ENCODE measurements around the gene CPLANE2.
"Not testable (repeated sequence)": the region's sequence is repeated elsewhere in the genome, so short reads cannot be mapped to it uniquely, and the experiment has no call there.

Gene CPLANE2, protein sequence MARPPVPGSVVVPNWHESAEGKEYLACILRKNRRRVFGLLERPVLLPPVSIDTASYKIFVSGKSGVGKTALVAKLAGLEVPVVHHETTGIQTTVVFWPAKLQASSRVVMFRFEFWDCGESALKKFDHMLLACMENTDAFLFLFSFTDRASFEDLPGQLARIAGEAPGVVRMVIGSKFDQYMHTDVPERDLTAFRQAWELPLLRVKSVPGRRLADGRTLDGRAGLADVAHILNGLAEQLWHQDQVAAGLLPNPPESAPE

DNA sequence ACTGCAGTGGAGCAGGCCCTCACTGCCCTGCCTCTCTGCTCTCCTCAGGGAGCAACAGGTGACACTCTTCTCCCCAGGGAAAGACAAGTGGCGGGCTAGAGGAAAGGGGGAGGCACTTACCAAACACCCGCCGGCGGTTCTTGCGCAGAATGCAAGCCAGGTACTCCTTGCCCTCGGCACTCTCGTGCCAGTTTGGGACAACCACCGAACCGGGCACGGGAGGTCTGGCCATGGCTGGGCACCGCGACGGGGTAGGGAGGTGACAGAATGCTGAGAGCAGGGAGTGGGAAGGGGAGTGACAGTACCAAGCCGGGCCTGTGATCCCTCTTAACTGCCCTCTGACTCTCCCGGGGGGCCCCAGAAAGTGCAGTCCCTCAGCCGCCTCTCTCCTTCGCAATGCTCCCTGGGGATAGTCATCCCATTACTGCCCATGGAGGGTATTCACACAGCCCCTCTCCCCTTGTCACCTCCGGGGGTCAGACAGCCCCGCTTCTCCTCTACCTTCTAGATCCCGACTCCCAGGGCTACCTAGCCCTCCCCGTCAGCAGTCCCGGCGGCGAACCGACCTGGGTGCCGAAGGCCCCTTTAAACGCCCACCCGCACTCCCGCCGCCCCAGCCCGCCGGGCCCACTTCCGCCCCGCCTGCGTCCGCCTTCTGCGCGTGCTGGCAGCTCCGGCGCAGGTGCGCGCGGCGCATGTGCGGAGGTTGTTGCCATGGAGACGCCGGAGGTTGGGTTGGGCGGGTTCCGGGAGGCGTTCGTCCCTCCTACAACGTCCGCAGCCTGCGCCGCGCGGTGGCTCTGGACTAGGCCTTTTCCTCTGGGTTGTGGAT lies at the start of gene CPLANE2:
Gene CPLANE2 (minus strand): TSS at position 673 of the 832 bp plus-strand sequence. CDS start 441 bp downstream, at position 232.
- DNase-seq (ENCODE audit: low read depth in 3 of 3) = peak; percentile 90 to 97 (median 94)

DNA sequence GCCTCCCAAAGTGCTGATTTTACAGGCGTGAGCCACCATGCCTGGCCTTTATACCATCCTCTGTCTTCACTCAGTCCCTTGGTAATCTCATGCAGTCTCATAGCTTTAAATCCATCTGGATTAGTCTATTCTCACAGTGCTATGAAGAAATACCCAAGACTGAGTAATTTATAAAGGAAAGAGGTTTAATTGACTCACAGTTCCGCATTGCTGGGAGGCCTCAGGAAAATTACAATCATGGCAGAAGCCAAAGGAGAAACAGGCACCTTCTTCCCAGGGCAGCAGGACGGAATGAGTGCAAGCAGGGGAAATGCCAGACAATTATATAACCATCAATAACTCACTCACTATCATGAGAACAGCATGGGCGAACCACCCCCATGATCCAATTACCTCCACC lies 49.1 kb upstream of the CPLANE2 start:
- DNase-seq (ENCODE audit: low read depth in 3 of 3) = no peak

DNA sequence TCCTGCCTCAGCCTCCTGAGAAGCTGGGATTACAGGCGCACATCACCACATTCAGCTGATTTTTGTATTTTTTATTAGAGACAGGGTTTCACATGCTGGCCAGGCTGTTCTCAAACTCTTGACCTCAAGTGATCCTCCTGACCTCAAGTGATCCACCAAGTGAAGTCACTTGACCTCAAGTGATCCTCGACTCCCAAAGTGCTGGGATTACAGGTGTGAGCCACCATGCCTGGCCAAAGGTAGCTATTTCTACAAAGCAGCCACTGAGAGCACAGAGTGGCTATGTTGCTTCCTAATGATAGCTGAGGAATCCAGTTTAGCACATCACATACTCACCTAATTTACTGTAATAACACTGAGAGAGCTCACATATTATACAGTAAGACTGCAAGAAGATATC lies 44.8 kb upstream of the CPLANE2 start:
- DNase-seq (ENCODE audit: low read depth in 3 of 3) = no peak

DNA sequence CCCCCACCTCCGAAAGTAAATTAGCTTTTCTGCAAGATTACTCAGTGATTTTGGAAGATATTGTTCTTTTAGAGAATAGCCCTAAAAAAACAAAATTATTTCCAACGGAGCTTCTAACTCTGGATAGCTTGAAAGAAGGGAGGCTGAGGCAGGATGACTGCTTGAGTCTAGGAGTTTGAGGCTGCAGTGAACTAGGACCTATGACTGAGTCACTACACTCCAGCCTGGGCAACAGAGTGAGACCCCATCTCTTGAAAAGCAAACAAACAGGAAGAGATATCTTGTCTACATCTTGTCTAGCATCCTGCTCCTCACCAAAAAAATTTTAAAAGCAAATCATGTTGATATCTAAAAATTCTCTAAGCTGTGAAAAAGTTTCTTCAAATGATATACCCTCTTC lies 42.2 kb upstream of the CPLANE2 start:
- no peak for DNase-seq (ENCODE audit: low read depth in 3 of 3)

DNA sequence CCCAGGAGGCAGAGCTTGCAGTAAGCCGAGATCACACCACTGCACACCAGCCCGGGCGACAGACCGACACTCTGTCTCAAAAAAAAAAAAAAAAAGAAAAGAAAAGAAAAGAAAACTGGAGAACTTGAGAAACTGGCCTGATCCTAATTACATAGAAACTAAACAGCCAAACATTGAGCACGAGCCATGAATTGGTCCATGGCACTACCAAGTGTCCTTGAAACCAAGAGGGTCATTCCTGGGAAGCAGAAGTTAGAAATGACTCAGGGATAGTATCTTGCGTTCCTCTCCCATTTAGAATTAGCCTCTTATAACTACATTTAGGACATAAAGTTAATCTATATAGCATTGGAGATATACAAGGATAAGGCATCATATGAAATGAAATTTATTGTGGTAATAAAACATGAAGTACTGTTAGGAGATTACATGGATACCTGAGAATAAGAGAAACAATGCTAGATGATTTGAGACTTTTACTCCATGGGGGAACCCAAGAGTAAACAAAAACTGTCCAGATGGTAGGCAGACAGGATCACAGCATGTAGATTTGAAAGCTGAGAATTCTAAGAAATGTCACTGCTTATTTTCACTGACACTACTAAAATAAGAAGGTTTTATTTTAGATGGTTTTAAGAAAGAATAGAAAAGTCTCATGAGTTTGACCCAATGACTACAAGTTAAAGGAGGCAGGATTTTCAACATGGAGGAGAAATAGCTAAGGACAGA lies 39.5 kb upstream of the CPLANE2 start:
- DNase-seq (ENCODE audit: low read depth in 3 of 3) = no peak

DNA sequence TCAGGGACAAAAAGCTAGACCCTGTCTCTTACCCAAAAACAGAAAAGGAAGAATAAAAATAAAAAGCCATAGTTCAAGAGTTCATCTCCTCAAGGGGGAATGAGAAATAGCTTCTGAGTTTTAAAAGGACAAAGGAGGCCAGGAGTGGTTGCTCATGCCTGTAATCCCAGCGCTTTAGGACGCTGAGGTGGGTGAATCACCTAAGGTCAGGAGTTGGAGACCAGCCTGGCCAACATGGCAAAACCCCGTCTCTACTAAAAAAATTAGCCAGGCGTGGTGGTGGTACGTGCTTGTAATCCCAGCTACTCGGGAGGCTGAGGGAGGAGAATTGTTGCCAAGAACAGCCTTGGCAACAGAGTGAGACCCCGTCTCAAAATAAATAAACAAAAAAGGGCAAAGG lies 38.6 kb upstream of the CPLANE2 start:
- no peak for DNase-seq (ENCODE audit: low read depth in 3 of 3)

DNA sequence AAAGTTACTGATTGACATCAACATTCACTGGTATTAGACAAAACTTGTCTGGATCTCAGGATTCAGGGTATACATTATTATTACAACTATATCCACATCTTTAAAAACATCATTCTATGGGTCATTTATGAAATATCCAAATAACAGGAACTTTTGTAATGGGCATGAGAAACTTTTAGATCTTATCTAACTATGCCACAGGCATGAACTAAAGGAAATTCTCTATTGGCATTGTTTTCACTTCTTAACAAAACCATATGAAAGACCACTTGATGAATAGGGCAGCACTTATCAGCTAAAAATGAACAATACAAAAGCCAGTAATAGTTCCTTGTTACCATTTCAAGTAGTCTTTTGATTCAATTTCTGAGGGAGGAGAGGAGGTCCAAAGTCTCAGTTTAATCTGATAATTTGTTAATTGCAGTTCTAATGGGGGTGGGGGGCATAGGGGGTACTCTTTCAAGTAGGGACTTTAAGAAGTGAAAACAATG lies 30.8 kb upstream of the CPLANE2 start:
- DNase-seq (ENCODE audit: low read depth in 3 of 3) = no peak

DNA sequence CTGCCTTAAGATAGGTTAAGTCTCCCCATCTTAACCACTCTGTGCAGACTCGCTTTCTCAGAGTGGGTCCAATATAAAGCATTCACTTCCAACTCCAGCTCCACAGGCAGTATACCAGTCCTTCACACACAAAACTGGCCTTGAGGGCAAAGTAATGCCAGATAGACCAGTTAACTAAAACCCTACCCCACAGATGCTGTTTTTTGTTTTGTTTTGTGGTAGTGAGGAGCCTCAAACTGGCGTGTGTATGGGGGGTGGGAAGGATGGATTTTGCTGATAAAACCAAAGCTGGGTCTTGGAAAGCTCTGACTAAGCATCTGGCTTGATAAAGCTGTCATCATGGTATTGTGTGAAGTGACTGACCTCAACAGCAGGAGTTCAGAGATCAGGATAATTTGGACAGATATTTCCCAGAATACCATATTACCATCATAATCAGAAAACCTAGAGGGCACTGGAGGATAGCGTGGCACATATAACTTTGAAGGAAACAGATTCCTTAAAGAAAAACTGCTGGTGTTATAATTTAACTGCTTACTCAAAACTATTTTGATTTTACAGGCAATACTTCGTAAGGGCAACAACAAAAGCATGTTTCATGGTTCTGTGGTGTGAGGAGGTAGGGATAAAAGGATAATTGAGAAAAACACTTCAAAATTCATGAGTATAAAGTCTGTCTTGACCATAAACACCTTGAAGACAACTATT lies 29.6 kb upstream of the CPLANE2 start:
- DNase-seq (ENCODE audit: low read depth in 3 of 3) = no peak

DNA sequence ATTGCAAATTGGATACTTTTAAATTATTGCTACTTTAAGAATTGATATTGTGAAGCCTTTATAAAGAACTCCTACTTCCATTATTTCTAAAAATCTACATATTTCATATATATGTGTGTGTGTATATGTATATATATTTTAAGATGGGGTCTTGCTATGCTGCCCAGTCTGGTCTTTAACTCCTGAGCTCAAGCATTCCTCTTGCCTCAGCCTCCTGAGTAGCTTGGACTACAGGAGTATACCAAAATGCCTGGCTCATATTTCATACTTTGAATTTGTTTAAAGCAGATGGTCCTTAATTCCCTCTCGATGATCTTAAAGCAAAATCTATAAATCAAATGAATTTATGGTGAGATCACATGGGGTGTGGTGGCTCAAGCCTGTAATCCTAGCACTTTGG lies 25.1 kb upstream of the CPLANE2 start:
- no peak for DNase-seq (ENCODE audit: low read depth in 3 of 3)

DNA sequence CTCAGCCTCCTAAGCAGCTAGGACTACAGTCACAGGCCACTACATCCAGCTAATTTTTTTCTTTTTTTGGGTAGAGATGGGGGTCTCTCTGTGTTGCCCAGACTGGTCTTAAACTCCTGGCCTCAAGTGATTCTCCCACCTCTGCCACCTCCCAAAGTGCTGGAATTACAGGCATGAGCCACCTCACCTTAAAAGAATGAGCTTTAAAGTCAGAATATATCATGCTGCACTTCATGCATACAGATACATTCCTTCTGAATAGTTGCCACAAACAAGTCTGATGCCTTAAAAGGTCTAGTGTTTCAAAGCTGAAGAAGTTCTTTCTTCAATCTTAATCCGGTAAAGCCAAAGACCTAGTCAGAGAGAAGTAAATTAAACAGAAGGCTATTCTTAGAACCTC lies 23.8 kb upstream of the CPLANE2 start:
- no peak for DNase-seq (ENCODE audit: low read depth in 3 of 3)

DNA sequence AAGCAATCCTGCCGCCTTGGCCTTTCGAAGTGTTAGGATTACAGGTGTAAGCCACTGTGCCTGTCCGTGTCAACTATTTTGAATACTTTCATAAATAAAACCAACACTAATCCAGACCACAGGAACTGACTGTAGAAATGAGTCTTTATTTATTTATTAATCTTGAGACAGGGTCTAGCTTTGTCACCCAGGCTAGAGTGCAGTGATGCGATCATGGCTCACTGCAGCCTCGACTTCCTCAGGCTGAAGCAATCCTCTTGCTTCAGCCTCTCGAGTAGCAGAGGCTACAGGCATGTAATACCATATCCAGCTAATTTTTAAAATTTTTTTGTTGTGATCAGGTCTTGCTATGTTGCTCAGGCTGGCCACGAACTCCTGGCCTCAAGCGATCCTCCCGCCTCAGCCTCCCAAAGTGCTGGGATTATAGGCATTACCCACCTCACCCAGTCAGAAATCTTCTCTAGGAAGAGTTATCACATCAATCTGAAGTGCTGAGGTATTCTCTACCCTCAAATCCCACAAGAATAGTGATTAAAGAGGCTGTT lies 21.7 kb upstream of the CPLANE2 start:
- DNase-seq (ENCODE audit: low read depth in 3 of 3) = no peak

DNA sequence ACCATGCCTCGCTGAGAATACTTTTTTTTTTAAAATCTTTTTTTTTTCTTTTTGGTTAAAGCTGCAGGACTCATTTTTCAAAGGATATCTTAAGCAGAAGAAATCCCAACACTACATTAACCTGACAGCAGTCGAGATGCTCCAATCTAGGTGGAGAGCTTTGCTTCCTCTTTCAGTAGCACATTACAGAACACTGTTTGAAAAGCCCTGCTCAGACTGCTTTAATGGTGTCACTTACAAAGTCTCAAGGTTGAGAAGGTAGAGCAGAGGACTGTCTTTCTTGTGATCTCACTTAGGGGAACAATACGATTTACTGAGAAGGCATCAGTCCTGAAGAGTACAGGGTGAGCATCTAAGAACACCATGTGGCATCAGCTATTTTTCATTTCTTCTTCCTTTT lies 21.0 kb upstream of the CPLANE2 start:
- no peak for DNase-seq (ENCODE audit: low read depth in 3 of 3)

DNA sequence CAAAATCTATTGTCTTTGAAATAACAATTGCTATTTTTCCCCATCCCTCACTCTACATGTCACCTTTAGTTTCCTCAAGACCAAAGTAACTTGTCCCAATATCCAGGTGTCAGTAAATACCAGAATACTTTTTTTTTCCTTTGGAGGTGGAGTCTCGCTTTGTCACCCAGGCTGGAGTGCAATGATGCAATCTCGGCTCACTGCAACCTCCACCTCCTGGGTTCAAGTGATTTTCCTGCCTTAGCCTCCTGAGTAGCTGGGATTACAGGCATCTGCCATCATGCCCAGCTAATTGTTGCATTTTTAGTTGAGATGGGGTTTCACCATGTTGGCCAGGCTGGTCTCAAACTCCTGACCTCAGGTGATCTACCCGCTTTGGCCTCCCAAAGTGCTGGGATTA lies 20.6 kb upstream of the CPLANE2 start:
- not testable (repeated sequence) for DNase-seq (ENCODE audit: low read depth in 3 of 3)

DNA sequence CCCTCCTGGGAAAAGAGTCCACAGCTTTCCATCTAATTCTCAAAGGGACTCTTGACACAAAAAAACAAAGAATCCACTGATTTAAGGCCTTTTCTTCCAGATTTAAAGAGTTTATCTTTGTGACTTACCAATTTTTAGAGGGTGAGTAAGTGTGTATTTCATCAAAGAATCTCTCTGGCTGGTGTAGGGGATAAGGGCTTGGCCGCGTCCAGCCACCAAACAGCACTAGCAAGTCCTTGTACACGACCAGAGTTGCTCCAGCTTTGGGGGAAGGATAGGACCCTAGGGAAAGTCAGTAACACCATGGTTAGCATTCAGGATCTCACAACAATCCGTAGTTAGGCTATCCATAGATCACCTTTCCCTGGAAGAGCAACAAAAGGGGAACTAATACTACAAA lies 19.5 kb upstream of the CPLANE2 start:
- no peak for DNase-seq (ENCODE audit: low read depth in 3 of 3)

DNA sequence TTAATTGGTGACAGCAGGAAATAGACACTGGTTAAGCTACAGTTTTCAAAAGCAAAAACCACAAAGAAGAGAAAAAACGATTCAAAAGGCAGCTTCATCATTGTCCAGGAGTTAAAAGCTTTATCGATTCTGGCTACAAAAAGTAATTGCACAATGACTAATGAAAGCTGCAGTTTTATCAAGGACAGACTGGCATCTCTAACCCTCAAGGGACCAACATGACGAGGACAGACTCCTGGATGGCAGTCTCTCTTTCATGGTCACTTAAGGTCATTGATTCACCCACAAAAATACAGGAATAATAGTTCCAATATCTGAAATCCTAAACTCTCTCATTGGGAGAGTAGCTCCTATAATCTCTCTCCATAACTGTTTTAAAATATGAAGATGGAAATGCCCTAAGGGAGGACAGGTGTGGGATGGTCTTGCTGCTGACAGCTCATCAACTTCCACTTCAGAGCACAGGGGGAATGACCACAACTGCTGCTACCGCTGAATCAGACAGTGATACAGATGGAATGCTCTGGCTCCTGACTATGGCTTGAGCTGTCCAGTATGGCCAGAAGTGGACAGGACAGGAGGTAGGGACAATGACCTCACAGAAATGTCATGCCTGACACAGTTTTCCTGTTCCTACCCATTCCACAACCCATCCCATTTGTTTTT lies 17.4 kb upstream of the CPLANE2 start:
- no peak for DNase-seq (ENCODE audit: low read depth in 3 of 3)

DNA sequence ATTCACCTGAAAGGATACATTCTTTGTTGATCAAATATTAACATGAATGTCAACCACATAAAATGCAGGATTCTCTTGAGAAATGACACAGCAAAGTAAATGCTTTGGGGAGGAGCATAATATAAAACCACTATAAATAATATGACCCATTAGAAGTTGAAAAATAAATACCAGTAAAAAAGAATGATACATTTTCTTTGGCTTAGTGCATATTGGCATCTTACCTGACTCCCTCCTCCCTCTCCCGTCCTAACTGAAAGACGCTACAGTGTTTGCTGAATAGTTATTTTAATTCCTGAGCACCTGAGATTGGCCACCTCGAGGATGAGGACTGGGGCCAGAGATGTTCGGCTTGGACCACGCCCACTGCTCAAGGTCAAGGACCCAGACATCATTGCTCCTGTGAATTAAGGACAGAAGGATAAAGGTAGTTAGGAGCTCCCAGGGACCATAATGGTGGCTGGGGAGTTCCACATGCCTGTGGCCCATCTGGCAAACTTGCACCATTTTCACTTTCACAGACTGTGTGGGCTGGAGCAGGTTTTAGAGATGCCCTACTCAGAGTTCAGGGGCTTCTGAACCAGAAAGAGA lies 16.4 kb upstream of the CPLANE2 start:
- no peak for DNase-seq (ENCODE audit: low read depth in 3 of 3)

DNA sequence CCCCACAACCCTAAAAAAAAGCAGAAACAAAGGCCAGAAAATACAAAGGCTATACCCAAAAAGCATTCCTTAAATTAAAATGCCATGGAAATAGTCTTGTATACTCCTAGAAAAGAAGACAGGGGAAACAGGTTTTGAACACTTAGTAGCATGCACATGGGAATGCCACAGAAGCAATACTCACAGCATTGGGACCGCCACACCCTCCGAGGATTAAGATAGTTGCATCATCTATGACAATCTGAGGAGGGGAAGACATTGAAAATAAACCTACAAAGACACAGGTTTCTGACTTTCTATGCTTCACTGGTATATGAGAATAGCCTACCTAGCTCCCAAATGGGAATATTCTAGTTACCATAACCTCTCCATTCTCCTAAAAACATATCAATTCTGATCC lies 15.9 kb upstream of the CPLANE2 start:
- no peak for DNase-seq (ENCODE audit: low read depth in 3 of 3)

DNA sequence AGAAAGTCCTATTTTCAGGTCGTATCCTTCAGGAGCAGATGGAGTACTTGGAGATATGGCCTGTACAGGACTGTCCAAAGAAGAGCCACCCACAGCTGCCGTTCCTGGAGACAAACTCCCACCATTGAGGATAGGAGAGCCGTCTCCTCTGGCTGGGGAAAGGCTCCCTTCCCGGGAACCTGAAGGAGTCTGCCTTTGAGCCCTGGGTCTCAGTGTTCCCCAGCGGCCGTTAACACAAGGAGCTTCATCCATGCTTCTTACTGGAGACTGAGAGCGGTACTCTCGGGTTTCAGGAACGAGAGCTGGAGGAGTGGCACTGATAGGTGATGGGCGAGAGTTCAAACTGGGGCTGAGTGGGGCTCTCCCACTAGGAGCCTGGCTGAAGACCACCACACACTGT lies 14.4 kb upstream of the CPLANE2 start:
- DNase-seq (ENCODE audit: low read depth in 3 of 3) = no peak

DNA sequence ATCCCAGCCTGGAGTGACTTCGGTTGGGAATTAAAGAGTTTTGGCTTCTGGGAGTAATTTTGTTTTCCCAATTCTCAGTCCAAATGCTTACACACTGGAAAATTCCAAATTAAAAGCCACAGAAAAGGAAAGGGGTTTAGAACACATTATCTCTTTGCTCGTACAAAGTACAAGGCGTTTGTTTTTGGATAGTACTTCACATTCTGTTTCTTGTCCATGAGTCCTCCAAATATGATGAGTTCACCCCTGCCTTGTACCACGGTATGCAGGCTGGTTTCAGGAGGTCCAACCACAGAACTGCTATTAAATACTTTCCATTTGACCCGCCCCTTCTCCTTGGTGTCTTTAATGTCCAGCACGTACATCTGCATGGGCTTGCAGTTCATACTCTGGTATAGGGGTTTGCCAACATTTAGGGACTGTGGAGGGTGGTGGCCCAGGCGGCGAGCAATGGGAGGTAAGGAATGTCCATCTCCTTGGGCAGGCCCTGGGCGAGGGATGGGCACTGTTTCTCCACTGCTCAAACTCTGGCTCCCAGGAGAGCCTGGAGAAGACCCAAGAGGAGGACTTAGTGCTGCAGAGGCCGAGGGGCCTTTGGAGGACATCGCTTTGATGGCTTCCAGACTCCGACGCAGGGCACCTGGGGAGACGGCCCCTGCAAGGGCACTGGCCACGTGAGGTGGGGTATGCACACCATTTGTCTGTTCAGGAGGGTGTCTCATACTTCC lies 13.7 kb upstream of the CPLANE2 start:
- no peak for DNase-seq (ENCODE audit: low read depth in 3 of 3)
